Left cardiac atrium (tissue), 4 donors: ENCODE data around the gene SHISAL2A. TPM values are rescaled to one million over a fixed set of nuclear protein-coding genes. Genes with fewer than 3 reads are reported as not detected.
A peak's percentile ranks its signal among the peaks of the same experiment; 100 is the strongest.
"Not testable (repeated sequence)": the region's sequence is repeated elsewhere in the genome, so short reads cannot be mapped to it uniquely, and the experiment has no call there.

Experiments used
- ATAC-seq, 2 donors: fragments of 200-7000 bp; cut with Tn5 transposase; one replicate each; pipeline ENCODE4 v1.9.1; 2020; ENCODE audit warnings: mild to moderate bottlenecking in 2 of 2, moderate library complexity in 2 of 2
- DNase-seq: peaks from one replicate; pipeline ENCODE4 v3.0.0-alpha.2; 2020
- intact Hi-C, 2 donors: fragments of 100-400 bp; cut with DNase I; formaldehyde crosslinking; loops; one replicate each; pipeline versions ENCODE4 v1.14.1 to v1.15.1; 2022 to 2023
- total RNA-seq, 2 donors: library from RNA; stranded (reverse); fragmentation: NEBNext Ultra II Directional; extraction: Animal tissue kit (Norgen Biotek cat#: 25700); gene quantifications; one replicate each; pipeline ENCODE4 v1.2.1, GENCODE V29; 2021
- donor health status: DM: no; HTN: yes; CAD: no.
- donor health status: DM: no; HTN: yes; CAD: no; lungs with severe emphysema.
- donor health status: DM: yes; HTN: yes; CAD: no.
- donor health status: Dilated cardiomyopathy.

SHISAL2A gene
- total RNA-seq, 2 donors from 2014 or later, result 0.15 TPM; not detected in 1

DNA sequence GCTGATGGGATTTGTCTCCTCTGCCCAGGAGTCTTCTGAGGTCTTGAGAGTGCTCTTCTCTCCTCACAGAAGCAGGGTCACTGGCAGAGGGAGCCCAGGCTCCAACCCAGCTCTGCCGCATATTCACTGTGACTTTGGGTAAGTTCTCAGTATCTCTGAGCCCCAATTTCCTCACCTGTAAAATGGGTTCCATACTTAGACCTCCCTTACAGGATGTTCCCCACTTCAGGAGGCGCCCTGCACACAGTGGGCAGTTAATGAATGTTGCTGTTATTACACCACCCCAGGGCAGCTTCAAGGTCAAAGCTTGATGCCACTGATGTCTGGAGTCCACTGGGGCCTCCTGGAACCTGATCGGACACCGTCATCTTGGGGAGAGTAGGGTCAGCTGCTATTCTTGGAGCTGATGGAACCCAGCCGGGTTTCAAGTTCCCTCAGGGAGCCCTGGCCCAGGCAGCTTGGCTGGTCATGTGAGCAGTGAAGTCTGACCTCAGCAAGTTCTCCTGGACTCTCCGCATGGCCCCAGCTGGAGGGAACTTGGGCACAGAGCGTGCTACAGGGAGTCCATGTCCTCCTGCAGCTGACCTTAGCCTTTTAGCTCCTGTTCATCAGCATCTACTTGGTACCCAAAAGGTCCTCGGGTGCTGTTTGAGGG is 43.4 kb downstream of the SHISAL2A start:
- intact Hi-C loops, result no loop called here
- ATAC-seq, result peak; percentile 87 to 89

DNA sequence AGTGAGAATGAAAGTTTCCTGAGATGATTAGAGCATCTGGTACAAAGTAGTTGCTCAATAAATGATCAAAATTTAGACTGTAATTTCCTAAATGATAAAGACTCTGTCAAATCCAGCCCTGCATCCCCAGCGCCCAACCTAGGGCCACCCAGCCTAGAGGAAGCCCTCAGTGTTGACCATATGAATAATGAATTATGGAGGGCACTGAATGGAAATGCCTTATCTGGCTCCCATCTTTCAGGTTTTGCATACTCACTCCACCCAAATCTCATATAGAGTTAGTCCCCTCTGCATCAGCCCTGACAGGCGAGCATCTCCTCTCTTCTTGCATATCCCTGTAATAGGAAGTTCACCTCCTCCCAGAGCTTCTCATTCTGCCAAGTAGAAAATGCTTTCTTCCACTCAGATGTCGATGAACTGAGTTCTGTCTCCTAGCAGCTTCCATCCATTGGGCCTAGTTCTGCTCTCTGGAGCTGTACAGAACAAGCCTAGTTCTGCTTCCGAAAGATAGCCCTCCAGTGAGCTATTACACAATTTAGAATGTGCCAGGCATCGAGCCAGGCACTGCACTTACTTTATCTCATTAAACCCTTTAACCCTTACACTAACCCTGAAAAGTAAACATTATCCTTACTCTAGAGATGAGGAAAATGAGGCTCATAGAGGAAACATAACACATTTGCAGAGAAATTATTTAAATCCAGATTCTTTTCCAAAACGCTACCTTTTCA is 44.3 kb downstream of the SHISAL2A start:
- intact Hi-C loops, result no loop called here
- peak; percentile 44 for DNase-seq

More for the DNA sequence above, 43.4 kb downstream of the SHISAL2A start:
- peak; percentile 55 for DNase-seq

DNA sequence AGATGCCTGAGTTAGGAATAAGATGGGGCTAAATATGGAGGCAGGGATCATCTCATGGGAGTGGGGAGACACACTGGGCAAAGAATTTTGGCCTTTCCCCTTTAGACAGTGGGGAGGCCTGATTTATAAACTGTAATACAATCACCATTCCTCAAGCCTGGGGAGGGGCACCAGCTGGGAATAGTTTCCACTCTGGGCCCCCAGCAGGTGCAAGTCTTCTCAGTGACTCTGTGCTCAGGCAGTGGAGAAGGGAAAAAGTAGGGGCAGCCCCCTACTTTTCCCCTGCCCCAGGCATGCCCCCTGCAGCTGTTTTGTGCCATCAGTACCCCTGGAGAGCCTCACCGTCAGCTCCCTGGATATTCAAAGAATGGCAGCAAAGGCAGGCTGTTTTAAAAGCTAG is 46.1 kb downstream of the SHISAL2A start:
- intact Hi-C loops, result no loop called here
- DNase-seq (no peak), ATAC-seq (no peak)

More for the DNA sequence above, 44.3 kb downstream of the SHISAL2A start:
- peak; percentile 84 to 87 for ATAC-seq

DNA sequence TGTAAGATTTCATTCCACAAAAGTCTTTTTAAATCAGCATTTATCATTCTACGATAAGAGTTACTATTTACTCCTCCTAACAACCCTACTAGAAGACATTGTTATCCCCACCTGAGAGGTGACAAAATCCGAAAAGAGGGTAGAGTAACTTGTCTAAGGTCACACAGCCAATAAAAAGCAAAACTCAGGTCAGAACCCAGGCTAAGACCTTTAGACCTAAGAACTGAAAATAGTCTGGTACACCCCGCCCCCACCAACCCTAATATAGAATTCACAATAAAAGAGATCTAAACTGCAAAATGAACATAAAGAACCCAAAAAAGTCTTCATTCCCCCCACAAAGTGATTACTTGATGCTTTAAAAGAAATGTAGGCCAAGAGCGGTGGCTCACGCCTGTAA is 46.5 kb downstream of the SHISAL2A start:
- ATAC-seq, result no peak
- intact Hi-C loops, result no loop called here
- DNase-seq, result no peak

DNA sequence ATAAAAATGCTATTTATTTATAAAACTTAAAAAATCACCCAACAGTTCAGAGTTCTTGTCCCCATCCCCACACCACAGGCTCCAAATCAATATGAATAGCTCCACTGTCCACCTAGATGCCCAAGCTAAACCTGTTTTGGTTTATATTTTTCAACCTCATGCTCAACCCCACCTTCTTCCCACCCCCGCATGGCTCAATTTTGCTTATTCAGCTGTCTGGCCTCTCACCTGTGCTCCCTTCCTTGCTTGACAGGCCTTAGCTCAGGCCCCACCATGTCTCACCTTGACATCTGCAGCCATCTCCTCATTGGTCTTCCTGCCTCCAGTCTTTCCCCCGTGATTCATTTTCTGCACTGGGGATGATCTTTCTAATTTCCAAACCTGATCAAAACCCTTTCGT is 47.4 kb downstream of the SHISAL2A start:
- DNase-seq, result no peak
- intact Hi-C loops, result no loop called here
- no peak for ATAC-seq

DNA sequence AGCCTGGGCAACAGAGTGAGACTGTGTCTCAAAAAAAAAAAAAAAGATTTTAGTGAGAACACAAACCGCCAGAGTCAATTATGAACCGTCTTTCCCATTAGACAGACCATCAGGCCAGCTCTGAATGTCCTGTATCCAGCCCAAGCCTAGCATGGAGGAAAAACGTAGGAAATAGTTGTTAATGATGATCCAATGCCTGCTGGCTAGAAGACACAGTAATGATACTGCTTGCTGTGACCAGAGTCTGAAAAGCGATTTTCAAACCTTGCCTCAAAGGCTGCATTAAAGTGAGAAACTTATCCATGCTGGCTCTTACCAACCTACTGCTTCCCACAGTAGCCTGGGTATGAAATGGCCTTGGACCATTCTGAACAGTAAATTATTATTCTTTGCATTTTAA is 48.2 kb downstream of the SHISAL2A start:
- intact Hi-C loops, result no loop called here
- ATAC-seq (no peak), DNase-seq (no peak)

DNA sequence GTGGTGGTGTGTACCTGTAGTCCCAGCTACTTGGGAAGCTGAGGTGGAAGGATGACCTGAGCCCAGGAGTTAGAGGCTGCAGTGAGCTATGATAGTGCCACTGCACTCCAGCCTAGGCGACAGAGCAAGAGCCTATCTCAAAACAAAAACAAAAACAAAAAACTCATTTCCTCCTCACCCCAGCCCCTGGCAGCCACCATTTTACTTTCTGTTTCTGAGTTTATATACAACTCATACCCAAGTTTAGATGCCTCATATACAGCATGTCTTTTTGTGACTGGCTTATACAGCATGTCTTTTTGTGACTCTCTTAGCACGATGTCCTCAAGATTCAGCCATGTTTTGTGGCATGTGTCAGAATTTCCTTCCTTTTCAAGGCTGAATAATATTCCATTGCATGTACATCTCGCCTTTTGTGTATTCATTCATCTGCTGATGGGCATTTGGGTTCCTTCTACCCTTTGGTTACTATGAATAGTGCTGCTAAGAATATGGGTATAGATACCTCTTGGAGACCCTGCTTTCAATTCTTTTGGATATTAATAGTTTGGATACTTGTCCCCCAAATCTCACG is 50.5 kb downstream of the SHISAL2A start:
- intact Hi-C loops, result no loop called here
- no peak for ATAC-seq
- no peak for DNase-seq

DNA sequence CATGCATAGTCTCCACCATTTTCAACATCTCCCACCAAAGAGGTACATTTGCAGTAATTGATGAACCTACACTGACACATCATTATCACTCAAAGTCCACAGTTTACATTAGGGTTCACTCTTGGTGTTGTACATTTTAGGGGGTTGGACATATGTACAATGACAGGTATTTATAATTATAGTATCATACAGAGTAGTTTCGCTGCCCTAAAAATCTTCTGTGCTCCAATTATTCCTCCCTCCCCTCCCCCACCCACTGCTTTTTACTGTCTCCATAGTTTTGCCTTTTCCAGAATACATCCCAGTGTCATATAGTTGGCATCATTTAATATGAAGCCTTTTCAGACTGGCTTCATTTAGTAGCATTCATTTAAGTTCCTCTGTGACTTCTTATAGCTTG is 51.6 kb downstream of the SHISAL2A start:
- ATAC-seq (no peak), DNase-seq (no peak)
- intact Hi-C loops, result no loop called here

DNA sequence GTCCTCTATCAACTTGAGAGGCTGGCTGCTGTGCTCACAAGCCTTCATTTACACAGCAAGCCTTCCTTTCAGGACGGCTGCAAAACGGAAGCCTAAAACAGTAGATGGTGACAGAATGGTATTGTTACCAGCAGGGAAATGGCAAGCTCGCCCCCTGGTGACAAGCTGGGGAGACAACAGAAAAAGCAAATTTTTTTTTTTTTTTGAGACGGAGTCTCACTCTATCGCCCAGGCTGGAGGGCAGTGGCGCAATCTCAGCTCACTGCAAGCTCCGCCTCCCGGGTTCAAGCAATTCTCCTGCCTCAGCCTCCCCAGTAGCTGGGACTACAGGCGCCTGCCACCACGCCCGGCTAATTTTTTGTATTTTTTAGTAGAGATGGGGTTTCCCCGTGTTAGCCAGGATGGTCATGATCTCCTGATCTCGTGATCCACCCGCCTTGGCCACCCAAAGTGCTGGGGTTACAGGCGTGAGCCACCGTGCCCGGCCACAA is 53.3 kb downstream of the SHISAL2A start:
- ATAC-seq, result peak; percentile 77 to 78
- peak; percentile 70 for DNase-seq
- intact Hi-C loops, result not testable (repeated sequence)

DNA sequence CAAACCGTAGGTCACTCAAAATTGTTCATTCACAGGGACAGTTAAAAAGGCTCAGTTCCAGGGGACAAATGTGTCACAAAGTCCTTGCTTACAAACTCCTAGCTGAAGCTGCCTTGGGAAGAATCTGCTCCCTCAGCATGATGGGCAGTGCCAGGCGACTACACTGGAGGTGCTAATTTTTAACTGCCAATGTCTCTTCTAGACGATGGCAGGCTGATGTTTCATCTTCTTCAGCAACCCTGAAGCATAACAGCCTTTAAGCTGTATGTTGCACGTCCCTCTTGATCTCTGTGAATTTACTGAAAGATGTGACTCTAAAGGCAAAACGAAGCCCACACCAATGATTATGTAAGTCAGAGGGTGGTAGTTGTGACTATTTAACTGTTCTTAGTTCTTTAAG is 53.9 kb downstream of the SHISAL2A start:
- no peak for ATAC-seq
- no peak for DNase-seq
- intact Hi-C loops, result no loop called here

DNA sequence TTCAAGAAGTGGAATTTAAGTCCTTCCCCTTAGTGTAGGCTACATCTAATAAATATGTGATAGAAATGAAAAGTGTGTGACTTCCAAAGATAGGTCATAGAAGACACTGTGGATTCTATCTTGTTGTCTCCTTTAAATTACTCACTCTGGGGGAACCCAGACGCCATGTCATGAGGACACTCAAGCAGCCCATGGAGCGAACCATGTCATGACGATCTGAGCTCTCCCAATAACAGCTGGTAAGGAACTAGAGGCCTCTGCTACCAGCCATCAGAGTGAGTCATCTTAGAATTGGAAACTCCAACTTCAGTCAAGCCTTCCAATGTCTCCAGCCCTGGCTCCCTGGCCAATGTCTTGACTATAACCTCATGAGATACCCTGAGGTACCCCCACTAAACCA is 58.9 kb downstream of the SHISAL2A start:
- intact Hi-C loops, result loop anchor here in 1 of 2 donors (10.0 kb wide), 1 partner anchor 233 kb away; the partner anchor contains the start of genes ECHDC2 and SCP2
- DNase-seq, result no peak
- ATAC-seq, result no peak

DNA sequence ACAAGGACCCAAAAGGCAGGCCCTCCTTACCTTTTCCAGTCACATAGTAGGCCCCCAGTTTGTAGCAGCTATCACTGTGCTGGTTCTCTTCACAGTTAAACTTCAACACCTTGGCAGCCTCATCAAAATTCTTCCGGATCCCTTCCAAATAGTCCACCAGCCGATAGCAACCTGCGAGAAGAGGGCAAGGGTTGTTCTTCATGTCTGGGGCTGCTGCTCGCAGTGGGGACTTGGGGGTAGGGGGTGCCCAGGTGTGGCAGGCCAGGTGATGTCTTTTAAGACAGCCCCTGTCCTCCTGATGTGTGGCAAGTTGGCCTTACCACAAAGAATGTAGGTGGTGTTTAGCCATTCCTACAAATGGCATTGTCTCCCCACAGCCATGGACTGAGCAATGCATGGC is 59.7 kb downstream of the SHISAL2A start:
- intact Hi-C loops, result loop anchor here in 1 of 2 donors (10.0 kb wide), 1 partner anchor 232 kb away; the partner anchor contains the start of genes ECHDC2 and SCP2
- DNase-seq, result no peak
- ATAC-seq, result no peak

DNA sequence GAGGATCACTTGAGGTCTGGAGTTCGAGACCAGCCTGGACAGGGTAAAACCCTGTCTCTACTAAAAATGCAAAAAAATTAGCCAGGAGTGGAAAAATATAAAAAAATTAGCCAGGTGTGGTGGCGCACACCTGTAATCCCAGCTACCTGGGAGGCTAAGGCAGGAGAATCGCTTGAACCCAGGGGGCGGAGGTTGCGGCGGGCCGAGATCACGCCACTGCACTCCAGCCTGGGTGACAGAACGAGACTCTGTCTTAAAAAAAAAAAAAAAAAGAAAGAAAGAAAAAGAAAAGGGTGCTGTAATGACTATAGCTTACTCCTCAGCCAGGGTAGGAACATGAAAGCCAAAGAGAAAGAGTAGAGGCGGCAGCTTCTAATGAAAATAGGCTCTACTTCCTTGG is 60.4 kb downstream of the SHISAL2A start:
- not testable (repeated sequence) for ATAC-seq, DNase-seq
- intact Hi-C loops, result loop anchor here in 1 of 2 donors (10.0 kb wide), 1 partner anchor 231 kb away; the partner anchor contains the start of genes ECHDC2 and SCP2

DNA sequence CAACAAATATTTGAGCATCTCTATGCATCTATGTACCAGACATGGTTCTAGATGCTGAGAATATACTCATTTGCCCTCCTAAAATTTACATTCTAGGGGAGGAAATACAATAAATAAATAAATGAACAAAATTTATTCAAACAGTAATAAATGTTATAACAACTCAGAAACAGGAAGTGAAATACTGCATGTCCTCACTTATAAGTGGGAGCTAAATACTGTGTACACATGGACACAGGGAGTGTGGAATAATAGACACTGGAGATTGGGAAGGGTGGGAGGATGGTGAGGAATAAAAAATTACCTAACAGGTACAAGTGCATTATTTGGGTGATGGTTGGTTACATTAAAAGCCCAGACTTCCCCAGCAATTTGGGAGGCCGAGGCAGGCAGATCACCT is 60.9 kb downstream of the SHISAL2A start:
- DNase-seq, result no peak
- intact Hi-C loops, result loop anchor here in 1 of 2 donors (10.0 kb wide), 1 partner anchor 231 kb away; the partner anchor contains the start of genes ECHDC2 and SCP2
- ATAC-seq, result no peak

DNA sequence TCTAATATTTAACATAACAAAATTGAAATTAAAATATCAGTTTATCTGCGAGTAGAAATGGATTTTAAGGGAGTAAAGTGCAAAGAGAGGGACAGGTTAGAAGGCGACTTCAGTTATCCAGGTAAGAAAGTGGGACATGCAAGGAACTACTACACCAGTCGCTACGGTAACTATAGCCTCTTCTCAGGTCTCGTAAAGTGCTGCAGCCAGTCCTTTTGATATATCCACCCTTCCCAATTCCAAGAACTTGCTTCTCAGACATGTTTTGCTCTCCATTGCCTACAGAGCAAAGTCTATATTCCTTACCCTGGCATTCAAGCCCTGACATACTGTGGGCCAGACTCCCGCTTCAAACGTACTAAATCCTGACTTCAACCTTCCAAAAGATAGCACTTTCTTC is 62.7 kb downstream of the SHISAL2A start:
- DNase-seq, result no peak
- ATAC-seq, result no peak

DNA sequence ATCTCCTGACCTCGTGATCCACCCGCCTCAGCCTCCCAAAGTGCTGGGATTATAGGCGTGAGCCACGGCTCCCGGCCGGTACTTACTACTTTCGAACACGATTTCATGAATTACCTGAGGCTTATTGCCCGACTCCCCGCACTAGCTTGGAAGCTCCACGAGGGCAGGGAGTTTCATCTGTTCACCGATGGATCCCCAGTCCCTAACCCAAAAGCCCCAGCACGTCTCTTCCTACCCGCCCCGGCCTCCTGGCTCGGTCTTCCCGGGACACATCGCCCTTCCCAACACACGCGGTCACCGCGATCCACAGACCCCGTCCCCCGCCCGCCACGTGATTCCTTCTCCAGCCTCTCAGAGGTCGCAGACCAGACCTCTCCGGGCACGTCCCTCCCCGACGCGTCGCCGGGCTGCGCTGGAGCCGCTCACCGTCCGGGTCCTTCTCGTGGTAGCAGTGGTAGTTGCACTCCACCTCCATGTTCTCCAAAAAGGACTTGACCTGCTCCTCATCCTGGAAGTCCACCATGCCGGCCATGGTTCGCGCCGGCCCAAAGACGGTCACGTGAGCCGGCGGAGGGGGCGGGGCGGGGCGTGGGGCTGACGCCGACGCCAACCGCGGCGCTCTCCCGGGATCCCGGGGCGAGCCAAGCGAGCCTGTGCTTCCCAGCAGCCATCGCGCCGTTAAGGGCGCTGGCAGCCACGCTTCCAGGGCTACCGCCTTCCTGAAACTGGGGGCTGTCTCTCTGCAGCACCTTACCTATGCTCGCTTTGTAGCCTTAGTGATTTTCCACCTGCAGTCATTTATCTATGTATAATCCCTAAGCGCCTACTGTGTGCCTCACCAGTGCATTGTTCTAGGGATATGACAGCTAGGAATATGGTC is 65.1 kb downstream of the SHISAL2A start, which contains the start of gene COA7:
Gene COA7, minus strand, starts transcription at position 553 of the 880 bp plus-strand sequence. Its CDS starts 21 bp downstream, at position 532.
- ATAC-seq, result peak; percentile 92 to 93
- DNase-seq, result peak; percentile 91
- intact Hi-C loops, result loop anchor here in 1 of 2 donors (10.0 kb wide), 1 partner anchor 227 kb away; the partner anchor contains the start of genes ECHDC2 and SCP2

More for the DNA sequence above, 62.7 kb downstream of the SHISAL2A start:
- intact Hi-C loops, result loop anchor here in 1 of 2 donors (10.0 kb wide), 1 partner anchor 229 kb away; the partner anchor contains the start of genes ECHDC2 and SCP2

DNA sequence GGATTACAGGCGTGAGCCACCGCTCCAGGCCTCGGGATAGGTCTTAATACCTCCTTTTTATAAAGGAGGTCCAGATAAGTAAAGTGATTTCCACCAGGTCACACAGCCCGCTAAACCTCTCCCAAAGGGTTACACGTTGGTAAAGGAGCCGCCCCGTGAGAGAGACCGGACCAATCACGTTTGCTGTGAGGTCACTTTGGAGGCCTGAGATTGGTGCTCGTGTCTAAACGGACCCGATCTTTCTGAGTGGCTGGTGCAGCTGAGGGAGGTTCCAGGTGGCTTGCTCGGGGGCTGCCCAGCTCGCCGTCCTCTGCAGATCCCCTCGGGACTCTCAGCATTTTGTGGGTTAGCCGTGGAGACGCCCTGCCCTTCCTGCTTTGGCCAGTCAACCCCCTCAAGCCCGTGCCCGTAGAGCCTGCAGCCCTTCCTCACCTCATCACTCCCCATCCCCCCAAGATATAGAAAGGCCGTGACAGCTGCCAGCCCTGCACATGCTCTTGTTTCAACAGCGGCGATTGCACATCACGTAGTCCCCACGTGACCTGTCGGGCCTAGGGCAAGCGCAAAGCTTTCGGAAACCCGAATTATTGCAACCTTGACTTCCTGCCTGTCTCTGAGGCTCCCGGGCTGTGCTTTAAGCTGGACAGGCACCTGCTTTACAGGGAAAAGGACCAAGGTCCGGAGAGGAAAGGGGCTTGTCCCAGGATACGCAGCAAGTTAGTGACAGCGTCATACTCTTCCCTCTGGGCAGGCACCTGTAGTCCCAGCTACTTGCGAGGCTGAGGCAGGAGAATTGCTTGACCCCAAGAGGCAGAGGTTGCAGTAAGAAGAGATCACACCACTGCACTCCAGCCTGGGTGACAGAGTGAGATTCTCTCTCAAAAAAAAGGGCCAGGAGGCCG is 70.2 kb downstream of the SHISAL2A start:
- peak; percentile 92 to 93 for ATAC-seq
- DNase-seq, result peak; percentile 91
- intact Hi-C loops, result loop anchor here in 1 of 2 donors (10.0 kb wide), 1 partner anchor 482 kb away; no protein-coding TSS in a partner anchor
